Measurements from ENCODE around the gene PLCB4. TPM values are rescaled to one million over a fixed set of nuclear protein-coding genes. Genes with fewer than 3 reads are reported as not detected.

The PLCB4 gene
- total and polyA plus RNA-seq, 12 donors, result 0.26 to 8.5 (median 2.8) TPM

DNA sequence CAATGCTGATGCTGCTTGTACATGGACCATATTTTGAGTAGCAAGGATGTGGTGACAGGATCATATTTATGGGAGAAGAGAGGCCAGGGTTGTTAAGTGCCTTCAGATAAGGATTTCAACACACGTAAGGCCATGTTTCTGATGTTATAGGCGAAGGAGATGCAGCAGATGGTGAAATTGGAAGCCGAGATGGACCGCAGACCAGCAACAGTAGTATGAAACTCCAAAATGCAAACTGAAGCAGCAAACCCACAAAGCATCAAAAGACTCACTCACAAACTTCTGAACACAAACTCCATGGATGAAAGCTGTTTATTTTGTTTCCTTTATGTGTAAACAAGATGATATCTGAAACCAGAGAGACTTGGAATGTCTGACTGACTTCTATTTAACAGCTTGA, 409.9 kb downstream of the PLCB4 start:
- no peak for DNase-seq
- Histone ChIP-seq H3K36me3 (replicated peaks in 1 of 2) (no peaks in the 10 kb centered on the region), H3K4me1 (replicated peaks in 1 of 2) (no peaks in the 10 kb centered on the region), H3K27ac (no peak overlapping the region), H3K27me3 (no peaks in the 10 kb centered on the region), H3K9me3 (replicated peaks in 1 of 3) (no peaks in the 10 kb centered on the region), H3K4me3 (no peak overlapping the region)
- intact Hi-C loops (cut with DNase I), result no loop called here
- no peak for TF ChIP-seq POLR2A (IDR thresholded peaks at IDR 0.05)
- TF ChIP-seq, protein P1, sequence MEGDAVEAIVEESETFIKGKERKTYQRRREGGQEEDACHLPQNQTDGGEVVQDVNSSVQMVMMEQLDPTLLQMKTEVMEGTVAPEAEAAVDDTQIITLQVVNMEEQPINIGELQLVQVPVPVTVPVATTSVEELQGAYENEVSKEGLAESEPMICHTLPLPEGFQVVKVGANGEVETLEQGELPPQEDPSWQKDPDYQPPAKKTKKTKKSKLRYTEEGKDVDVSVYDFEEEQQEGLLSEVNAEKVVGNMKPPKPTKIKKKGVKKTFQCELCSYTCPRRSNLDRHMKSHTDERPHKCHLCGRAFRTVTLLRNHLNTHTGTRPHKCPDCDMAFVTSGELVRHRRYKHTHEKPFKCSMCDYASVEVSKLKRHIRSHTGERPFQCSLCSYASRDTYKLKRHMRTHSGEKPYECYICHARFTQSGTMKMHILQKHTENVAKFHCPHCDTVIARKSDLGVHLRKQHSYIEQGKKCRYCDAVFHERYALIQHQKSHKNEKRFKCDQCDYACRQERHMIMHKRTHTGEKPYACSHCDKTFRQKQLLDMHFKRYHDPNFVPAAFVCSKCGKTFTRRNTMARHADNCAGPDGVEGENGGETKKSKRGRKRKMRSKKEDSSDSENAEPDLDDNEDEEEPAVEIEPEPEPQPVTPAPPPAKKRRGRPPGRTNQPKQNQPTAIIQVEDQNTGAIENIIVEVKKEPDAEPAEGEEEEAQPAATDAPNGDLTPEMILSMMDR (IDR thresholded peaks at IDR 0.05), result no peak
- 69 to 80% (median 74%) methylated on average over 4 of the region's 4 CpGs for WGBS, 4 donors

- DNase-seq, result no peak
- intact Hi-C loops (cut with DNase I), result no loop called here
- TF ChIP-seq, protein P1 (IDR thresholded peaks at IDR 0.05), result no peak
- TF ChIP-seq POLR2A (IDR thresholded peaks at IDR 0.05), result no peak
- Histone ChIP-seq H3K9me3 (replicated peaks in 1 of 3) (no peaks in the 10 kb centered on the region), H3K27ac (no peak overlapping the region), H3K4me1 (replicated peaks in 1 of 2) (no peaks in the 10 kb centered on the region), H3K36me3 (replicated peaks in 1 of 2) (no peaks in the 10 kb centered on the region), H3K27me3 (no peaks in the 10 kb centered on the region), H3K4me3 (no peak overlapping the region)
- 82 to 89% (median 87%) methylated on average over 4 of the region's 4 CpGs for WGBS, 4 donors
Measured at GRCh38 chr20:9480066-9480465, 411.2 kb downstream of the PLCB4 start.

DNA sequence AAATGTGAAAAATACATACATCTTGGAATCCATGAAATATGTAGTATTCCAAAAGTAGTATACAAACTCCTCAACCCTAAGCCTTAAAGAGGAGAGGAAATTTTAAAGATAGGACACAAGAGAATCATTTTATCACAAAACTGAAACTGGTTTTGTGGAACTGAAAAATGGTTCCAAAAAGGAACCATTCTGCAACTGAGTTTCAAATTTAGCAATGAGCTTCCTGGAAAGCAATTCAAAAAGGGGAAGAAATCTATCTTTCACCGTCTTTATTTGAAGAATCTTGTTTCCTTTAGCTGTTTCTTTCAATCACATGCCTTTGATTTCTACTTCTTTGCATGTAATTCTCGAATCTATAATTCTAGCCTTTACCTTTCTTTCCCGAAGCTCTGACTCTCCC, 413.3 kb downstream of the PLCB4 start:
- no peak for TF ChIP-seq POLR2A (IDR thresholded peaks at IDR 0.05)
- TF ChIP-seq, protein P1 (IDR thresholded peaks at IDR 0.05), result no peak
- no peak for DNase-seq
- no peaks in the 10 kb centered on the region for H3K4me1 ChIP-seq (replicated peaks in 1 of 2)

GRCh38 chr20:9483131-9483530, 414.2 kb downstream of the PLCB4 start:
- Histone ChIP-seq H3K9me3 (replicated peaks in 1 of 3) (no peaks in the 10 kb centered on the region), H3K27ac (no peak overlapping the region), H3K27me3 (no peaks in the 10 kb centered on the region), H3K4me3 (no peak overlapping the region), H3K36me3 (replicated peaks in 1 of 2) (no peaks in the 10 kb centered on the region), H3K4me1 (replicated peaks in 1 of 2) (no peaks in the 10 kb centered on the region)
- TF ChIP-seq, protein P1 (IDR thresholded peaks at IDR 0.05), result no peak
- no peak for TF ChIP-seq POLR2A (IDR thresholded peaks at IDR 0.05)
- intact Hi-C loops (cut with DNase I), result no loop called here
- no peak for DNase-seq
- WGBS, 4 donors, result 50 to 78% (median 72%) methylated on average over 2 of the region's 2 CpGs

More for the DNA sequence above, 413.3 kb downstream of the PLCB4 start:
- Histone ChIP-seq H3K27ac (no peak overlapping the region), H3K4me3 (no peak overlapping the region), H3K27me3 (no peaks in the 10 kb centered on the region), H3K36me3 (replicated peaks in 1 of 2) (no peaks in the 10 kb centered on the region), H3K9me3 (replicated peaks in 1 of 3) (no peaks in the 10 kb centered on the region)
- intact Hi-C loops (cut with DNase I), result no loop called here
- 61 to 69% (median 65%) methylated on average over 3 of the region's 3 CpGs for WGBS, 4 donors

Data from adrenal gland (tissue), 12 donors.